ENCODE data around the gene ASTN2. TPM values are rescaled to one million over a fixed set of nuclear protein-coding genes. Genes with fewer than 3 reads are reported as not detected.

ASTN2 gene
- total RNA-seq, 1 donor from 2014 or later, result 7.3 TPM

DNA sequence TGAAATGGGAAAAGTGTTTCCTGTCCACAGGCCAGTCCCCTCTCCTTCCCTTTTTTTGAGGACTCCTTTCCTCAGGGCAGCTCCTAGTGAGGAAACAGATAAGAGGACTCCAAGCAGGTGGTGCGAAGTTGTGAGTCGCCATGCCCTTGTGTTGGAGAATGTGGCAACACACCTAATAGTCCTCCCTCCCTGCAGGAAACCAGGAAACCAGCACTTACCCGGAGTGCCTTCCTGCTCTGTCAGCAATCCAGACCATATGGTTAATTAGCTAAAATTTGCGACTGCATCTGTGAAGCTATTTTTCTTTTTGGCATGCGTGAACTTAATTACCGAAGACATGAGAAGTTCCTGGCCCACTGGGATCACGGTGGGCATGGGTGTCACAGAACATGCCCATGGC lies 657.8 kb downstream of the ASTN2 start:
- Histone ChIP-seq H3K9me3 (ENCODE audit: control insufficient read depth in 3 of 3, low read length in 3 of 3) (peaks cover 0 to 6% (median 0%) of the 10 kb centered on the region in 3 donors), H3K36me3 (ENCODE audit: control insufficient read depth in 3 of 3, insufficient read depth in 3 of 3, low read length in 3 of 3) (no peaks in the 10 kb centered on the region), H3K27ac (ENCODE audit: low read depth, low read length) (no peak overlapping the region), H3K4me1 (ENCODE audit: control insufficient read depth in 3 of 3, insufficient read depth in 3 of 3, low read length in 3 of 3) (no peaks in the 10 kb centered on the region), H3K9ac (ENCODE audit: low read depth in 1 of 3, low read length in 3 of 3) (no peak overlapping the region), H3K27me3 (ENCODE audit: control insufficient read depth in 3 of 3, insufficient read depth in 3 of 3, low read length in 3 of 3) (no peaks in the 10 kb centered on the region), H3K4me3 (ENCODE audit: low read length in 3 of 3) (no peak overlapping the region)

DNA sequence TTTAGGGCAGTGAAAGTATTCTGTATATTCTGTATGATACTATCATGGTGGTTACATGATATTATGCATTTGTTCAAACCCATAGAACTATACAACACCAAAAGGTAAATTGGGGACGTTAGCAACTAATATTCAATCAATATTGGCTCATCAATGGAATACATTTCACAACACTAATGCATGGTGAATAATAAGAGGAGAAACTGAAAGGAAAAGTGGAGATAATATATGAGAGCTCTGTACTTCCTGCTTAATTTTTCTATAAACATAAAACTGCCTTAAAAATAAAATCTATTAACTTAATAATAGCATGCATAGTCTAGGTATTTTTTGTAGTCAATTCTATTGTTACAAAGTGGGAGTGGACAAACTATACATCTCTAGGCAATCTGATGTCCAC lies 661.5 kb downstream of the ASTN2 start:
- no peaks in the 10 kb centered on the region for H3K36me3 ChIP-seq (ENCODE audit: control insufficient read depth in 3 of 3, insufficient read depth in 3 of 3, low read length in 3 of 3)
- no peak overlapping the region for H3K4me3 ChIP-seq (ENCODE audit: low read length in 3 of 3)
- H3K9ac ChIP-seq (ENCODE audit: low read depth in 1 of 3, low read length in 3 of 3), result no peak overlapping the region
- H3K4me1 ChIP-seq (ENCODE audit: control insufficient read depth in 3 of 3, insufficient read depth in 3 of 3, low read length in 3 of 3), result no peaks in the 10 kb centered on the region
- H3K9me3 ChIP-seq (ENCODE audit: control insufficient read depth in 3 of 3, low read length in 3 of 3), result peaks cover 0 to 6% (median 0%) of the 10 kb centered on the region in 3 donors
- H3K27me3 ChIP-seq (ENCODE audit: control insufficient read depth in 3 of 3, insufficient read depth in 3 of 3, low read length in 3 of 3), result no peaks in the 10 kb centered on the region
- H3K27ac ChIP-seq (ENCODE audit: low read depth, low read length), result no peak overlapping the region

DNA sequence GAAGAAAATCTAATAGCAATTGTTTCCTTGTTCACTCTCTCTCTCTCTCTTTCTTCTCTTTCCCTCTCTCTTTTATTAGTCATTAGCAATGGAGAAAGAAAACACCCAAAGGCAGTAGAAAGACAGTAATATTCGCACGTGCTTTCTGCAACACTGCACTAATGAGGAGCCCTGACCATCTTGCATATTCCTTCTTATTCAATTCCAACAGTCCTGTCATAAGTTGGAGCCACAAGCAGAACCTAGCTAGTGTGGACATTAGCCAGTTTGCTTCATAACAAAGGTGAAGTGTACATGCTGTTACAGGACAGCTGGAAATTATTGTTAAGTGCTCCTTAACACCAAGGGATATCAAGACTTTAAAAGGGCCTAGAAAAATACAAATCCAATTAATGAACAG lies 664.3 kb downstream of the ASTN2 start:
- no peaks in the 10 kb centered on the region for H3K27me3 ChIP-seq (ENCODE audit: control insufficient read depth in 3 of 3, insufficient read depth in 3 of 3, low read length in 3 of 3)
- H3K9ac ChIP-seq (ENCODE audit: low read depth in 1 of 3, low read length in 3 of 3), result no peak overlapping the region
- H3K4me3 ChIP-seq (ENCODE audit: low read length in 3 of 3), result no peak overlapping the region
- no peak overlapping the region for H3K27ac ChIP-seq (ENCODE audit: low read depth, low read length)
- peaks cover 0 to 3% (median 0%) of the 10 kb centered on the region in 3 donors for H3K9me3 ChIP-seq (ENCODE audit: control insufficient read depth in 3 of 3, low read length in 3 of 3)
- H3K36me3 ChIP-seq (ENCODE audit: control insufficient read depth in 3 of 3, insufficient read depth in 3 of 3, low read length in 3 of 3), result no peaks in the 10 kb centered on the region
- no peaks in the 10 kb centered on the region for H3K4me1 ChIP-seq (ENCODE audit: control insufficient read depth in 3 of 3, insufficient read depth in 3 of 3, low read length in 3 of 3)

DNA sequence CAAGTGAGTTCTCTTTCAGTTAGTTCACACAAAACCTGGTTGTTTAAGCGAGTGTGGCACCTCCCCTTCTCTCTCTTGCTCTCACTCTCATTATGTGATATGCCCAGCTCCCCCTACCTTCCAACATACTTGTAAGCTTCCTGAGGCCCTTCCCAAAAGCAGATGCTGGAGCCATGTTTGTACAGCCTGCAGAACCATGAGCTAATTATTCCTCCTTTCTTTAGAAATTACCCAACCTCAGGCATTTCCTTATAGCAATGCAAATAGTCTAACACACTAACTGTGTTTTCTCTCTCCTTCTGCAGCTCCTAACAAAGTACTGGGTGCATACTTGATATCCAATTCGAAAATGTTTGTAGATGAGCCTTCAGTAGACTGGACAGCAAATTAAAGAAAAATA lies 665.1 kb downstream of the ASTN2 start:
- Histone ChIP-seq H3K4me3 (ENCODE audit: low read length in 3 of 3) (no peak overlapping the region), H3K9me3 (ENCODE audit: control insufficient read depth in 3 of 3, low read length in 3 of 3) (no peaks in the 10 kb centered on the region), H3K27ac (ENCODE audit: low read depth, low read length) (no peak overlapping the region), H3K4me1 (ENCODE audit: control insufficient read depth in 3 of 3, insufficient read depth in 3 of 3, low read length in 3 of 3) (no peaks in the 10 kb centered on the region), H3K36me3 (ENCODE audit: control insufficient read depth in 3 of 3, insufficient read depth in 3 of 3, low read length in 3 of 3) (no peaks in the 10 kb centered on the region), H3K27me3 (ENCODE audit: control insufficient read depth in 3 of 3, insufficient read depth in 3 of 3, low read length in 3 of 3) (no peaks in the 10 kb centered on the region), H3K9ac (ENCODE audit: low read depth in 1 of 3, low read length in 3 of 3) (no peak overlapping the region)

DNA sequence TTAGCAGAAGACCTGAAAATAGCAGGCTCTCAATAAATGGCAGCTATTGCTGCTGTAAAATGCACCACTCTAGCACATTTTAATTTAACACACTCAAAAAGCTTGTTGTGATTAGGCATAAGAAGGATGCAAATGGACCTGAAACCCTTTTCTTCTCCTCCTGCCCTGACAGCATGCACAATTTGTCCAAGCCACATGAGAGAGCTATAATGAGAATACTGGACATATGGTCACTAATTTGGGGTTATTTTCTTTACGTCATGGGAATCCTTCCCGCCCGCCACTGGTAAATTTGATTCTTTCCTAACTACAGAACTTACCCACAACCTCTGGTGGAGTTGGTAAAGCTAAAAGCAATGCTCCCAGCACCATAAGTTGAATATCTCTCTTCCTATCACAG lies 665.7 kb downstream of the ASTN2 start:
- Histone ChIP-seq H3K27ac (ENCODE audit: low read depth, low read length) (no peak overlapping the region), H3K9me3 (ENCODE audit: control insufficient read depth in 3 of 3, low read length in 3 of 3) (no peaks in the 10 kb centered on the region), H3K36me3 (ENCODE audit: control insufficient read depth in 3 of 3, insufficient read depth in 3 of 3, low read length in 3 of 3) (no peaks in the 10 kb centered on the region), H3K4me1 (ENCODE audit: control insufficient read depth in 3 of 3, insufficient read depth in 3 of 3, low read length in 3 of 3) (no peaks in the 10 kb centered on the region), H3K4me3 (ENCODE audit: low read length in 3 of 3) (no peak overlapping the region), H3K9ac (ENCODE audit: low read depth in 1 of 3, low read length in 3 of 3) (no peak overlapping the region), H3K27me3 (ENCODE audit: control insufficient read depth in 3 of 3, insufficient read depth in 3 of 3, low read length in 3 of 3) (no peaks in the 10 kb centered on the region)

DNA sequence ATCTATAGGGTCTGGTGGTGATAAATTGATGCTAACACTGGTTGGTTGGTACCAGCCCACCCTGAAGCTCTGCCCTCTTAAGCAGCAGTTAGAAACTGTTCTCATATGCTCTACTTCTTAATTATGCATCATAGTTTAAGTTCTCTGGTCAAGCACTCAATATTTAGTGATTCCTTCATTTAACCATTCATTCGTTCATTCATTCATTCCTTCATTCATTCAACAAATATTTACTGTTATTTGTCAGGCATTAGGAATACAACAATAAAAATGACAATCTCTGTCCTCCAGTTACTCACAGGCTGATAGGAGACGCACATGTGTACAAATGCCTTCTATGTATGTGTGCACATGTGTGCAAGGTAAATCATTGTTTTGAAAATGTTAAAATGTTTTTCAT lies 673.1 kb downstream of the ASTN2 start:
- H3K36me3 ChIP-seq (ENCODE audit: control insufficient read depth in 3 of 3, insufficient read depth in 3 of 3, low read length in 3 of 3), result no peaks in the 10 kb centered on the region
- no peaks in the 10 kb centered on the region for H3K27me3 ChIP-seq (ENCODE audit: control insufficient read depth in 3 of 3, insufficient read depth in 3 of 3, low read length in 3 of 3)
- H3K27ac ChIP-seq (ENCODE audit: low read depth, low read length), result no peak overlapping the region
- H3K9me3 ChIP-seq (ENCODE audit: control insufficient read depth in 3 of 3, low read length in 3 of 3), result no peaks in the 10 kb centered on the region
- H3K4me3 ChIP-seq (ENCODE audit: low read length in 3 of 3), result no peak overlapping the region
- H3K9ac ChIP-seq (ENCODE audit: low read depth in 1 of 3, low read length in 3 of 3), result no peak overlapping the region
- H3K4me1 ChIP-seq (ENCODE audit: control insufficient read depth in 3 of 3, insufficient read depth in 3 of 3, low read length in 3 of 3), result peaks cover 0 to 5% (median 3%) of the 10 kb centered on the region in 3 donors

DNA sequence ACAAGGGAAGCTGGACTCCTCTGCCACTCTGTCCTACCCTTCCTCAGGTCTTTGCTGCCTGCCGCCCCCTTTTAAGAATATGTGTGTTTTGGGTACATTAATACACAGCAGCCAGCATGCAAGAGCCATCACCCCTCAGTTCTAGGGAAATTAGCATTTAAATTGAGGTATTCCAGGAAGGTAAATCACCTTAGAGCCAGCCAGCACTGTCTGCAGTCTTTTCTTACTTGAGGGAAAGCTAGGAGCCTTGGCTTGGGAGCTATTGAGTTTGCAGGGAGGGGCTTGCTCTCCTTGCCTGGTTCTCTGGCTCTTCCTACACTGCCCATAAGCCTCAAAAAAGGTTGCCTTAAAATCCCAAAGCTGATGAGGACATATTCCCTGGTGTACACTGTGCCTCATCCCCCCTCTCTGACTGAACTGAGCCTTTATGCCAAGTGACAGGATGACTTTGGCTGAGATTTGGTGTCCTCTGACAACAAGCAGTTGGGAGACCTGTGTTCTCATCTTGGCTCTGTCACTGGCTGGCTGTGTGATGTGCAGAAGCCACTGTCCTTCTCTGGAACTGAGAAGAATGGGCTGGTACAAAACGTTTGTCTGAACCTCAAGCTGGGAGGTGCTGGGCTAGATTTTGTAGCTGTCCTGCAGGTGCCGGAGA lies 673.6 kb downstream of the ASTN2 start:
- H3K4me3 ChIP-seq (ENCODE audit: low read length in 3 of 3), result no peak overlapping the region
- H3K36me3 ChIP-seq (ENCODE audit: control insufficient read depth in 3 of 3, insufficient read depth in 3 of 3, low read length in 3 of 3), result no peaks in the 10 kb centered on the region
- H3K4me1 ChIP-seq (ENCODE audit: control insufficient read depth in 3 of 3, insufficient read depth in 3 of 3, low read length in 3 of 3), result peaks cover 0 to 6% (median 4%) of the 10 kb centered on the region in 3 donors
- no peak overlapping the region for H3K9ac ChIP-seq (ENCODE audit: low read depth in 1 of 3, low read length in 3 of 3)
- no peak overlapping the region for H3K27ac ChIP-seq (ENCODE audit: low read depth, low read length)
- no peaks in the 10 kb centered on the region for H3K9me3 ChIP-seq (ENCODE audit: control insufficient read depth in 3 of 3, low read length in 3 of 3)
- H3K27me3 ChIP-seq (ENCODE audit: control insufficient read depth in 3 of 3, insufficient read depth in 3 of 3, low read length in 3 of 3), result no peaks in the 10 kb centered on the region

DNA sequence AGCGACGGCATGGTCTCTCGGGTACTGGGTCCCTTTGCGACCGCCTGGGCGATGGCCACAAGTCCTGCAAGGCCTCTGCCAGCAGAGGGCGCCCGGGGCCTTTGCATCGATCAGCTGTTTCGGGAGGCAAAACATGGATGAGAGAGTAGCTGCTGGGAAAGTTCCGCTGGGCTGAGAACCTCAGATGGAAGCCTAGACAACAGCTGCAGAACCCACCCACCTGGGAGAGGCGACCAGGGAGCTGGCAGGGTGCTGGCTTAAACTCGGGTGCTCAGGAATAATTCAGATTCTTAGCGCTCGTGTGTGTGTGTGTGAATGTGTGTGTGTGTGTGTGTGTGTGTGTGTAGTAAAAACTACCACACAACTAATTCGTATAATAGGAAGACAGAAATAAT lies 677.7 kb downstream of the ASTN2 start:
- H3K36me3 ChIP-seq (ENCODE audit: control insufficient read depth in 3 of 3, insufficient read depth in 3 of 3, low read length in 3 of 3), result no peaks in the 10 kb centered on the region
- H3K27ac ChIP-seq (ENCODE audit: low read depth, low read length), result no peak overlapping the region
- H3K4me3 ChIP-seq (ENCODE audit: low read length in 3 of 3), result peak overlapping the region in 2 of 3 donors; percentile 38 to 58
- peaks cover 0 to 6% (median 4%) of the 10 kb centered on the region in 3 donors for H3K4me1 ChIP-seq (ENCODE audit: control insufficient read depth in 3 of 3, insufficient read depth in 3 of 3, low read length in 3 of 3)
- no peaks in the 10 kb centered on the region for H3K9me3 ChIP-seq (ENCODE audit: control insufficient read depth in 3 of 3, low read length in 3 of 3)
- H3K27me3 ChIP-seq (ENCODE audit: control insufficient read depth in 3 of 3, insufficient read depth in 3 of 3, low read length in 3 of 3), result no peaks in the 10 kb centered on the region
- H3K9ac ChIP-seq (ENCODE audit: low read depth in 1 of 3, low read length in 3 of 3), result peak overlapping the region in 2 of 3 donors; percentile 4 to 64

DNA sequence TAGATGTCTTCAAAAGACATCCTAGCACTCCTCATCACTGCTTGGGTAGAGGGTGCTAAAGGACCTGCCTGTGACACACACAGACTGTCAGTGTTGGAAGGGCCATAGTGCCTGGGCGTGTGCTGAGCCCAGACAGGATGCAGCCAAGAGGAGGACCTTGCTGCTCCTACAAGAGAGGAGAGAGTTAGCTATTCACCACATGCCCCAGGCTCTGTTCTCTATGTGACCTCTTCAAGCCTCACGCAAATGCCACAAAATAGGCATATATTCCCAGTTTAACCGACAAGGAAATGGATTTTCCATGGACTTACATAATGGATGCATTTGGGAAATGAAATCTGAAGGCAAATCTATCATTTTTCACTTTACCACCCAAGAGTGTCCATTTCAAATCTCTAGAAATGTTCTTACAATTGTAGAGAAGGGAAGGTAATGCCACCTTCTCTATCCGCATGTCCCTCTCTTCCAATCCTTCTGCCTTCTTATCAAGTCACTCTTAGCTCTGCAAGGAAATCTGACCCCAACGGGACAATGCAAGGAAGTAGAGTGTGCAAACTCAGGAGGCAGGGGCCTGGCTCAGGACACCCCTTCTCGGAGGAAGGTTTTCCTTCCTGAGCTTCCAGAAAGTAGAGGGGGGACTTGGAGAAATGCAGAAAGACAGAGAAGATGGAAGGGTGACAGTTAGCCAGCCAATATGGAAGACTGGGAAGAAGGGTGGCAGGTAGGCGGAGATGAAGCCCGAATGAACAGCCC lies 678.3 kb downstream of the ASTN2 start:
- H3K36me3 ChIP-seq (ENCODE audit: control insufficient read depth in 3 of 3, insufficient read depth in 3 of 3, low read length in 3 of 3), result no peaks in the 10 kb centered on the region
- H3K9ac ChIP-seq (ENCODE audit: low read depth in 1 of 3, low read length in 3 of 3), result peak overlapping the region in 1 of 3 donors; percentile 4
- no peaks in the 10 kb centered on the region for H3K9me3 ChIP-seq (ENCODE audit: control insufficient read depth in 3 of 3, low read length in 3 of 3)
- H3K4me3 ChIP-seq (ENCODE audit: low read length in 3 of 3), result peak overlapping the region in 1 of 3 donors; percentile 58
- H3K27ac ChIP-seq (ENCODE audit: low read depth, low read length), result no peak overlapping the region
- peaks cover 0 to 6% (median 4%) of the 10 kb centered on the region in 3 donors for H3K4me1 ChIP-seq (ENCODE audit: control insufficient read depth in 3 of 3, insufficient read depth in 3 of 3, low read length in 3 of 3)
- no peaks in the 10 kb centered on the region for H3K27me3 ChIP-seq (ENCODE audit: control insufficient read depth in 3 of 3, insufficient read depth in 3 of 3, low read length in 3 of 3)

DNA sequence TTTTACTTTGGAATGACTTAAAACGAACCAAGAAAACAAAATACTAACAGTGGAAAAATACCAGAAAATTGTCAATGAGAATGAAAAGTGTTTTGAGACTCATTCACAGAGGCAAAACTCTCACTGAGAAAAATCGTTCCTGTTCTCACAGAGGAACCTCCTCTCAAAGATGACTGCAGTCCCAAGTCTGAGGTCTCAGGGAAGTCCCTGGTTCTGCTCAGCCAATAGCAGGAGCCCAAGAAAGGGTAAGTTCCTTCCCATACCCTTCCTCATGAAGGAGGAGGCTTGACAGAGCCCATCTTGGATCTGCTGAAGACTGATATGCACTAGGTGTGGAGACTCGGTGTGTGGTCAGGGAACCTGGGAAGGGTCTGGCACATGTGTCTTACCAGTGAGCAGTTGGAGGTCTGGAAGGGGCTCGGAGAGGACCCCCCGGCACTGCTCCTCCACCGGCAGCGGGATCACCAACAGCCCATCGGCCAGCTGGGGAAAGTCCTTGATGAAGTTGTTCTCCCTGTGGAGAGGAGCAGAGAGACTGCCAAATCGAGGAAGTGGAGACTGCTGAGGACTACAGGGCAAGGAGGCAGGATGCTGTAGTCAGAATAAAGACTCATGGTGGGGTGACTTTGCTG lies 681.7 kb downstream of the ASTN2 start:
- H3K4me1 ChIP-seq (ENCODE audit: control insufficient read depth in 3 of 3, insufficient read depth in 3 of 3, low read length in 3 of 3), result peaks cover 0 to 6% (median 4%) of the 10 kb centered on the region in 3 donors
- H3K9ac ChIP-seq (ENCODE audit: low read depth in 1 of 3, low read length in 3 of 3), result no peak overlapping the region
- no peaks in the 10 kb centered on the region for H3K9me3 ChIP-seq (ENCODE audit: control insufficient read depth in 3 of 3, low read length in 3 of 3)
- H3K36me3 ChIP-seq (ENCODE audit: control insufficient read depth in 3 of 3, insufficient read depth in 3 of 3, low read length in 3 of 3), result no peaks in the 10 kb centered on the region
- no peak overlapping the region for H3K27ac ChIP-seq (ENCODE audit: low read depth, low read length)
- H3K4me3 ChIP-seq (ENCODE audit: low read length in 3 of 3), result no peak overlapping the region
- H3K27me3 ChIP-seq (ENCODE audit: control insufficient read depth in 3 of 3, insufficient read depth in 3 of 3, low read length in 3 of 3), result no peaks in the 10 kb centered on the region

All from skeletal muscle tissue (tissue), 4 donors.